SK-N-MC (cell line): ENCODE measurements around the gene LRMDA.

Experiments
- DNase-seq: peaks from one replicate; pipeline ENCODE4 v3.0.0-alpha.2; 2011; ENCODE audit warnings: low read depth, low spot score
- H3K27ac ChIP-seq: fragments of 200-600 bp; sonication (generic); 2 replicates; pipeline ENCODE4 v1.5.1; 2016; ENCODE audit warnings: mixed run types
- H3K36me3 ChIP-seq: fragments of 200-600 bp; sonication (generic); 2 replicates; pipeline ENCODE4 v1.6.1; 2017; ENCODE audit warnings: antibody characterized with exemption, low read length, mixed read lengths; ENCODE audit not compliant: insufficient read depth
- H3K4me3 ChIP-seq: fragments of 200-600 bp; sonication (generic); 2 replicates; pipeline ENCODE4 v1.5.1; 2016
- H3K9ac ChIP-seq: fragments of 200-600 bp; sonication (generic); 2 replicates; pipeline ENCODE4 v1.8.0; 2017; ENCODE audit warnings: mixed run types, mixed read lengths; ENCODE audit not compliant: insufficient read length
- H3K9me3 ChIP-seq: fragments of 200-600 bp; sonication (generic); 2 replicates; pipeline ENCODE4 v1.6.1; 2017; ENCODE audit warnings: low read depth, mild to moderate bottlenecking, antibody characterized with exemption, low read length, moderate library complexity, mixed read lengths
- EZH2 ChIP-seq: fragments of 200-600 bp; sonication (generic); IDR thresholded peaks from one replicate; pipeline ENCODE4 v1.6.1; 2017; ENCODE audit warnings: antibody characterized with exemption
- FOXP2 ChIP-seq: optimal IDR thresholded peaks from 2 replicates; pipeline ENCODE3; 2011; ENCODE audit warnings: mild to moderate bottlenecking, moderate library complexity; ENCODE audit not compliant: insufficient read depth; ENCODE audit errors: extremely low read length, control extremely low read depth
- POLR2AphosphoS5 ChIP-seq: IDR thresholded peaks from 2 replicates; pipeline ENCODE4 v1.6.1; 2012; ENCODE audit warnings: mild to moderate bottlenecking, low read depth, low read length, borderline replicate concordance

Gene LRMDA

DNA sequence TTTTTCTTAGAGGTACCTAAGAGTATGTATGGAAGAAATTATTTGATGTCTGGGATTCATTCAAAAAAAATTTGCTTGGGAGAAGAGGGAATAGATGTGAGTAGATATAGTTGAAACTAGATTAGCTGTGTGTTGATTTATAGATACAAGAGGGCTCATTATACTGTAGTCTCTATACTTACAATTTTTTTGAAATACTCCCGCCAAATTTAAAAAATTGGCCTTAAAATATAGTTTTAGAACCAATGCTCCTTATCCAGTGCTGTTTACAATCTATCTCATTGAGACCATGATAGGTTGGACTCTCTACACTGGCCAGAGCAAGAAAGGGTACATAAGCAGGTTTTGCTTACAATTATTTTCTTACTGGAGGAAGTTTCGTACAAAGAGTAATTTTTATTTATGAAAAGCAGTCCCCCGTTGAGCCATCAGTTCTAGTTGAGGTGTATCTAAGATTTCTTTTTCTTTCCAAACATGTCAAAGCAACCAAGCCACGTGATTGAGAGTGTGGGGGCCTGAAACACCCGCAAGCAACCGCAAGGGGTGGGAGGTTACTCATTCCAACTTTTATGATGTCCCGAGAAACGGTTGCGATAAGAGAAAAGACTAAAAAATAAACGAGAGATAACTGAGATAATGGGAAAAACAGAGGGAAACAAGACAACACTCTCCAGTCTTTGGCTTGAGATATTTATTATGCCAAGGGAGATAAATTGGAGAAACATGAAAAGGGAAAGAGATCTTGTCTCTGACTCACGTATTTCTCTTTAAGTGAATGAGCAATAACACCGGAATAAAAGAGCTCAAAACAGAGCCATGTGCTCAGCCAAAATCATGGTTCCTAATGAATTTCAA, 729.2 kb downstream of the LRMDA start:
- Histone ChIP-seq H3K9ac (no peak overlapping the region), H3K27ac (no peak overlapping the region), H3K9me3 (no peaks in the 10 kb centered on the region), H3K36me3 (no peaks in the 10 kb centered on the region), H3K4me3 (no peak overlapping the region)
- TF ChIP-seq EZH2 (no peak), POLR2AphosphoS5 (no peak), FOXP2 (no peak)
- DNase-seq: no peak

GRCh38 chr10:76161301-76161582, 729.8 kb downstream of the LRMDA start:
- DNase-seq: no peak
- TF ChIP-seq POLR2AphosphoS5: no peak
- no peak for TF ChIP-seq FOXP2
- no peak for TF ChIP-seq EZH2
- H3K27ac ChIP-seq: no peak overlapping the region
- no peaks in the 10 kb centered on the region for H3K36me3 ChIP-seq
- no peak overlapping the region for H3K4me3 ChIP-seq
- no peak overlapping the region for H3K9ac ChIP-seq
- no peaks in the 10 kb centered on the region for H3K9me3 ChIP-seq

GRCh38 chr10:76168437-76168836, 737.0 kb downstream of the LRMDA start:
- Histone ChIP-seq H3K9me3 (no peaks in the 10 kb centered on the region), H3K27ac (no peak overlapping the region), H3K4me3 (no peak overlapping the region), H3K36me3 (no peaks in the 10 kb centered on the region), H3K9ac (no peak overlapping the region)
- no peak for DNase-seq
- TF ChIP-seq POLR2AphosphoS5: no peak
- no peak for TF ChIP-seq FOXP2
- no peak for TF ChIP-seq EZH2

DNA sequence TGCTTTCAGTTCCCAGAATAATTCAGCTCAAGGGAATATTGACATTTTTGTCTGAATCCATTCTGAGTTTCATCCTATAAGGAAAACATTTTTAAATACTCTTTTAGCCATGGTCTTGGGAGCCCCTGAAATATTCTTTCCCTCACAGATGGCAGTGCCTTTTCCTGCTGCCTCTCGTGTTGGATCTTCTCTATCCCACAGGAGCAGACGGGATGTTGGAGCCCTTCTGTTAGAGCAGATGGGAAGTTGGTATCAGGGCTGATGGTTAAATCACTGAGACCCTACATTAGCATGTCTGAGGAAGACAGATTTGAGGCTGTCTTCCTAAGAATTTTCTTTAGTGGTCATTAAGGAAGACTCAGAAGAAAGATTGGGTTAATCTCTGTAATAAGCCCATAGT, 737.8 kb downstream of the LRMDA start:
- Histone ChIP-seq H3K4me3 (no peak overlapping the region), H3K36me3 (no peaks in the 10 kb centered on the region), H3K9me3 (no peaks in the 10 kb centered on the region), H3K27ac (no peak overlapping the region), H3K9ac (no peak overlapping the region)
- DNase-seq: no peak
- TF ChIP-seq EZH2: no peak
- no peak for TF ChIP-seq FOXP2

DNA sequence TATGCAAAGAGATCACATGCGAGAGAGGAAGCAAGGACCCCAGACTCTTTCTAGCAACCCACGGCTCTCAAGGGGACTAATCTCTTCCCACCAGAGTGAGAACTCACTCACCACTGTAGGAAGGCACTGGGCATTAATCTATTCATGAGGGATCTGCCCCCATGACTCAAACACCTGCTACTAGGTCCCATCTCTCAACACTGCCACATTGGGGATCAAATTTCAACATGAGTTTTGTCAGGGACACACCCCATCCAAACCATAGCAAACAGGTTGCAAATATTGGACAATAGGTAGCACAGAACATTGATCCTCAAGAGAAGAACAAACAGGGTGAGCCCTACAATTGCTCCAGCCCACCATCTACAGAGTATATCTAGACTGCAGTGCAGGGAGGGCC, 740.6 kb downstream of the LRMDA start:
- Histone ChIP-seq H3K36me3 (no peaks in the 10 kb centered on the region), H3K4me3 (no peak overlapping the region), H3K9ac (no peak overlapping the region), H3K9me3 (no peaks in the 10 kb centered on the region), H3K27ac (no peak overlapping the region)
- no peak for TF ChIP-seq EZH2
- no peak for TF ChIP-seq FOXP2
- TF ChIP-seq POLR2AphosphoS5: no peak
- DNase-seq: no peak

DNA sequence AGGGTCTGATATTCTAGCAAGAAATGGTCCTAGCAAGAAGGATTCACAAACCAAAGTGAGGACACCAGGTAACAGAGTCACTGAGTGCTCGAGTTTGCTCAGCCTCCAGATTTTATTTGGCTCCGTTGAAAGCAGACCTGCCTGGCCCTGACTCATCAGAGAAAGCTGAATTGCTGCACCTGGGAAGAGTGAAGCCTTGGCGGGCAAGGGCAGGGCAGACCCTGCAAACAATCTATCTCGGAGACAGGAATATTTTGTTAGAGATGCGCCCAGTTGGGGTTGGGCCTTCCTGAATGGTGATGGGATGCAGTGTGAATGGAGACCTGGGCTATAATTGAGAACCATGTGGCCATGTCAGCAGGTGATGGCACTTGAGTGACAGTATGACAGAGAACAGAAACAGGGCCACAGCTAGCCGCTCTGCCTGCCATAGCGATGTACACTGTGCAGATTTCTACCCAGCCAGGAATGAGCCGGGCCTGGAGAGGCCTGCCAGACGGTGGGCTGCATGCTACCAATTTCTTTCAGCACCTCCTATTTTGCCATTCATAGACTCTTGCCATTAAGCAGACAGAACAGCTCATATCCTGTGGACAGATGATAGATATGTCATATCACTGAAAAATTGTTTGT, 744.2 kb downstream of the LRMDA start:
- H3K36me3 ChIP-seq: no peaks in the 10 kb centered on the region
- TF ChIP-seq FOXP2: no peak
- no peak for TF ChIP-seq EZH2
- no peak for TF ChIP-seq POLR2AphosphoS5
- H3K9ac ChIP-seq: no peak overlapping the region
- DNase-seq: no peak
- no peaks in the 10 kb centered on the region for H3K9me3 ChIP-seq
- H3K27ac ChIP-seq: no peak overlapping the region
- H3K4me3 ChIP-seq: no peak overlapping the region

GRCh38 chr10:76176166-76176550, 744.7 kb downstream of the LRMDA start:
- no peak for TF ChIP-seq FOXP2
- TF ChIP-seq EZH2: no peak
- TF ChIP-seq POLR2AphosphoS5: no peak
- H3K9ac ChIP-seq: no peak overlapping the region

GRCh38 chr10:76177936-76178335, 746.5 kb downstream of the LRMDA start:
- Histone ChIP-seq H3K27ac (no peak overlapping the region), H3K9ac (no peak overlapping the region), H3K36me3 (no peaks in the 10 kb centered on the region), H3K4me3 (no peak overlapping the region), H3K9me3 (no peaks in the 10 kb centered on the region)
- DNase-seq: no peak
- TF ChIP-seq POLR2AphosphoS5 (no peak), EZH2 (no peak), FOXP2 (no peak)

More at GRCh38 chr10:76176166-76176550, 744.7 kb downstream of the LRMDA start:
- no peaks in the 10 kb centered on the region for H3K9me3 ChIP-seq
- no peak overlapping the region for H3K4me3 ChIP-seq
- no peak overlapping the region for H3K27ac ChIP-seq
- no peak for DNase-seq
- no peaks in the 10 kb centered on the region for H3K36me3 ChIP-seq

DNA sequence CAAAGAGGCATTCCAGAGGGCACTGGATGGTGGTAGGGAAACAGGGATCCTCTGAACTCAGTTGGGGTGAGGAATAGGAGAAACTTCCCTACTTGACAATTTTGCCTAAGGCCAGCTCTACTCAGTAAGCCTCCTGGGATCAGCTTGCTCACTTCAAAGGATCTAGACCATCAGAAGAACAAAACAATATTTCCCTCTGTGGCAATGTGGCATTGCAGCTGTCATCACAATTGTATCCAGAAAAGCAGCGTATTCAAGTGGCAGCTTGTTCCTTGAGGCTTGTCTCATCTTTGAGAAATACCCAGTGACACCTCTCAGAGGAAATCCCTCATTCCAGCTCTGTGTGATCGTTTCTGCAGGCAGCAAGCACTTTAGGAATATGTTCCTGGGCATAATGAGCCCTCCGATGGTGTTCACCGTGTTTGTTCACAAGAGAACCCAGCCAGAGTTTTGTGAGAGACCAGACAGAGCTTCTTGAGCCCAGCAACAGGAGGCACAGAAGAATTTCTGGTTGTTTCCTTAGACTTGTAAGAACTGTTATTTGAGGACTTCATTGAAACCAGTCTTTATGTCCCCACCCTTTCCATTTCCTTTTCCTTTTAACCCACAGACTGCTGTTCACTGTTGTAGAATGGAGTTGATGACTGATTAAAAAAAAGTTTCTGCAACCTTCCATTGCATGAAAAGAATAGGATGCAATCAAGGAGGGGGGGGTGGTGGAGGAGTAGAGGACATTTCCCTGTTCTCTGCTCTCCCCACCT, 747.3 kb downstream of the LRMDA start:
- DNase-seq: no peak

More for the DNA sequence above, 747.3 kb downstream of the LRMDA start:
- Histone ChIP-seq H3K4me3 (no peak overlapping the region), H3K9me3 (no peaks in the 10 kb centered on the region), H3K27ac (no peak overlapping the region), H3K9ac (no peak overlapping the region), H3K36me3 (no peaks in the 10 kb centered on the region)
- TF ChIP-seq EZH2 (no peak), POLR2AphosphoS5 (no peak), FOXP2 (no peak)
